MM.1S (cell line): ENCODE results near the gene LRCH4.
"Not testable (repeated sequence)": the region's sequence is repeated elsewhere in the genome, so short reads cannot be mapped to it uniquely, and the experiment has no call there.

Source experiments
- EZH2 ChIP-seq: fragments of 300-600 bp; sonication (generic); optimal IDR thresholded peaks from 2 replicates; pipeline ENCODE3; 2017; ENCODE audit warnings: low read depth, mild to moderate bottlenecking, antibody characterized with exemption, low read length, mixed read lengths
- EZH2phosphoT487 ChIP-seq: fragments of 300-600 bp; sonication (generic); IDR thresholded peaks from 2 replicates; pipeline ENCODE4 v1.6.1; 2018; ENCODE audit warnings: antibody characterized with exemption, low read length
- TF ChIP-seq, protein P1 (sequence below): fragments of 300-600 bp; sonication (generic); IDR thresholded peaks from 2 replicates; pipeline ENCODE4 v1.5.1; 2016; ENCODE audit warnings: antibody characterized with exemption, low read length, mixed read lengths

DNA sequence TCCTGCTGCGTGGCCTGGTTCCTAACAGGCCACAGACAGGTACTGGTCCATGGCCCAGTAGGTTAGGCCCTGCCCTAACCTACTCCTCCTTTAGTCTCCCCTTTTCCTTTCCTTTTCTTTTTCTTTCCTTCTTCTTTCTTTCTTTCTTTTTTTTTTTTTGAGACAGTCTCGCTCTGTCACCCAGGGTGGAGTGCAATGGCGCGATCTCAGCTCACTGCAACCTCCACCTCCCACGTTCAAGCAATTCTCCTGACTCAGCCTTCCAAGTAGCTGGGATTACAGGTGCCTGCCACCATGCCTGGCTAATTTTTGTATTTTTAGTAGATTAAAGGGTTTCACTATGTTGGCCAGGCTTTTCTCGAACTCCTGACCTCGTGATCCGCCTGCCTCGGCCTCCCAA lies 49.9 kb downstream of the LRCH4 start:
- TF ChIP-seq, protein P1, sequence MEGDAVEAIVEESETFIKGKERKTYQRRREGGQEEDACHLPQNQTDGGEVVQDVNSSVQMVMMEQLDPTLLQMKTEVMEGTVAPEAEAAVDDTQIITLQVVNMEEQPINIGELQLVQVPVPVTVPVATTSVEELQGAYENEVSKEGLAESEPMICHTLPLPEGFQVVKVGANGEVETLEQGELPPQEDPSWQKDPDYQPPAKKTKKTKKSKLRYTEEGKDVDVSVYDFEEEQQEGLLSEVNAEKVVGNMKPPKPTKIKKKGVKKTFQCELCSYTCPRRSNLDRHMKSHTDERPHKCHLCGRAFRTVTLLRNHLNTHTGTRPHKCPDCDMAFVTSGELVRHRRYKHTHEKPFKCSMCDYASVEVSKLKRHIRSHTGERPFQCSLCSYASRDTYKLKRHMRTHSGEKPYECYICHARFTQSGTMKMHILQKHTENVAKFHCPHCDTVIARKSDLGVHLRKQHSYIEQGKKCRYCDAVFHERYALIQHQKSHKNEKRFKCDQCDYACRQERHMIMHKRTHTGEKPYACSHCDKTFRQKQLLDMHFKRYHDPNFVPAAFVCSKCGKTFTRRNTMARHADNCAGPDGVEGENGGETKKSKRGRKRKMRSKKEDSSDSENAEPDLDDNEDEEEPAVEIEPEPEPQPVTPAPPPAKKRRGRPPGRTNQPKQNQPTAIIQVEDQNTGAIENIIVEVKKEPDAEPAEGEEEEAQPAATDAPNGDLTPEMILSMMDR, result not testable (repeated sequence)
- not testable (repeated sequence) for TF ChIP-seq EZH2, EZH2phosphoT487
